HepG2 (cell line): Measurements from ENCODE around the gene VARS1. TPM values are rescaled to one million over a fixed set of nuclear protein-coding genes. Genes with fewer than 3 reads are reported as not detected.

ENCODE experiments used
- CC2D1A ChIP-seq: sonication (generic); formaldehyde crosslinking; IDR thresholded peaks from 2 replicates; pipeline ENCODE4 v1.8.1; 2023; ENCODE audit warnings: mild to moderate bottlenecking, missing genetic modification reagents
- CREM ChIP-seq, 2 experiments: sonication (generic) in 1 of 2; formaldehyde crosslinking in 1 of 2; IDR thresholded peaks; 2 replicates each; pipeline versions ENCODE4 v1.4.0 to v1.6.1; 2016 to 2020; ENCODE audit warnings: antibody characterized with exemption in 1 of 2, mild to moderate bottlenecking in 1 of 2, missing genetic modification reagents in 1 of 2
- HHEX ChIP-seq: IDR thresholded peaks from 2 replicates; pipeline ENCODE4 v1.6.1; 2016; ENCODE audit warnings: control low read depth
- HNRNPH1 ChIP-seq: fragments of 200-400 bp; formaldehyde crosslinking; optimal IDR thresholded peaks from 2 replicates; pipeline ENCODE3; 2017; ENCODE audit warnings: mild to moderate bottlenecking, low read depth, low read length
- HNRNPK ChIP-seq: fragments of 200-400 bp; formaldehyde crosslinking; IDR thresholded peaks from 2 replicates; pipeline ENCODE4 v1.6.1; 2018; ENCODE audit warnings: low read length, low read depth, moderate library complexity, mild to moderate bottlenecking; ENCODE audit not compliant: poor library complexity, severe bottlenecking
- KLF9 ChIP-seq: IDR thresholded peaks from 2 replicates; pipeline ENCODE4 v1.6.1; 2016; ENCODE audit warnings: low read depth
- LRRFIP1 ChIP-seq: sonication (generic); formaldehyde crosslinking; conservative IDR thresholded peaks from 2 replicates; pipeline ENCODE4 v1.4.0; 2020; ENCODE audit warnings: missing genetic modification reagents
- NR2F6 ChIP-seq, 2 experiments: IDR thresholded peaks; 2 replicates each; pipeline ENCODE4 v1.6.1; 2016; ENCODE audit warnings: antibody characterized with exemption in 1 of 2, mild to moderate bottlenecking in 1 of 2
- RARA ChIP-seq: IDR thresholded peaks from 2 replicates; pipeline ENCODE4 v1.6.1; 2016; ENCODE audit warnings: missing genetic modification reagents, missing compliant biosample characterization
- REXO4 ChIP-seq: sonication (generic); formaldehyde crosslinking; IDR thresholded peaks from 2 replicates; pipeline ENCODE4 v1.8.0; 2022; ENCODE audit warnings: missing genetic modification reagents, mild to moderate bottlenecking, borderline replicate concordance
- TGIF2 ChIP-seq: IDR thresholded peaks from 2 replicates; pipeline ENCODE4 v1.6.1; 2016; ENCODE audit warnings: control low read depth, missing compliant biosample characterization
- ZBTB20 ChIP-seq: sonication (generic); formaldehyde crosslinking; IDR thresholded peaks from 2 replicates; pipeline ENCODE4 v1.8.1; 2023; ENCODE audit warnings: missing genetic modification reagents, low read depth, mild to moderate bottlenecking, borderline replicate concordance
- ZHX2 ChIP-seq, 2 experiments: sonication (generic) in 1 of 2; formaldehyde crosslinking in 1 of 2; IDR thresholded peaks; 2 replicates each; pipeline versions ENCODE4 v1.6.1 to v1.9.0; 2014 to 2022; ENCODE audit warnings: antibody characterized with exemption in 1 of 2, borderline replicate concordance in 1 of 2, inconsistent platforms in 1 of 2, low read depth in 1 of 2, missing genetic modification reagents in 1 of 2
- ZNF451 ChIP-seq: sonication (generic); formaldehyde crosslinking; IDR thresholded peaks from 2 replicates; pipeline ENCODE4 v1.5.0; 2020; ENCODE audit warnings: mild to moderate bottlenecking, missing genetic modification reagents
- ZNF576 ChIP-seq: sonication (generic); formaldehyde crosslinking; IDR thresholded peaks from 2 replicates; pipeline ENCODE4 v1.4.0; 2020; ENCODE audit warnings: mild to moderate bottlenecking, missing genetic modification reagents
- ZNF7 ChIP-seq: IDR thresholded peaks from 2 replicates; pipeline ENCODE4 v1.6.1; 2016; ENCODE audit warnings: missing biosample characterization, missing genetic modification reagents
- ZNF777 ChIP-seq: sonication (generic); formaldehyde crosslinking; IDR thresholded peaks from 2 replicates; pipeline ENCODE4 v1.4.0; 2020; ENCODE audit warnings: missing genetic modification reagents
- polyA plus RNA-seq, 8 experiments: library from polyadenylated mRNA; depleted of rRNA in 3 of 8; stranded (reverse) in 7 of 8; unstranded in 1 of 8; fragments of >200 nt; fragmentation: Illumina TruSeq in 4 of 8; extraction: Trizol in 4 of 8; gene quantifications; 2 replicates each; pipeline versions ENCODE4 v1.2.1 to v1.2.3, GENCODE V29; 2011 to 2016; ENCODE audit warnings: low read depth in 4 of 8, missing spikeins in 1 of 8, mixed read lengths in 1 of 8; ENCODE audit not compliant: insufficient read depth in 1 of 8
- total RNA-seq, 5 experiments: library from RNA; depleted of rRNA; stranded (reverse); fragments of >200 nt; fragmentation: Illumina TruSeq; extraction: Trizol; gene quantifications; 2 replicates each; pipeline ENCODE4 v1.2.3, GENCODE V29; 2016; ENCODE audit warnings: low read depth in 1 of 5
- TF ChIP-seq, protein P1 (sequence below): sonication (generic); formaldehyde crosslinking; IDR thresholded peaks from 2 replicates; pipeline ENCODE4 v1.9.0; 2022; ENCODE audit warnings: missing genetic modification reagents, mild to moderate bottlenecking, borderline replicate concordance

The VARS1 gene
- total and polyA plus RNA-seq, 2 of the 13 experiments (the other 11 are each of a cell fraction or from before 2014, with no cell fraction given), result 14.7 to 56.1 TPM

- TF ChIP-seq ZHX2 (IDR thresholded peaks at IDR 0.05; ENCODE audit: low read depth) (no peak), ZHX2 (CRISPR knock-in tag; IDR thresholded peaks at IDR 0.05; ENCODE audit: borderline replicate concordance) (0 out of 2 replicates have a peak, but pooled peaks have one; percentile 16), REXO4 (no peak), KLF9 (CRISPR knock-in tag) (no peak), ZNF576 (CRISPR knock-in tag) (no peak), ZNF451 (no peak), NR2F6 (IDR thresholded peaks at IDR 0.05) (0 out of 2 replicates have a peak, but pooled peaks have one; percentile 13), NR2F6 (CRISPR knock-in tag; IDR thresholded peaks at IDR 0.05) (no peak), ZNF7 (CRISPR knock-in tag) (0 out of 2 replicates have a peak, but pooled peaks have one; percentile 27), RARA (CRISPR knock-in tag) (no peak), CREM (IDR thresholded peaks at IDR 0.05) (no peak), CREM (CRISPR knock-in tag; IDR thresholded peaks at IDR 0.05) (no peak), ZBTB20 (peak; percentile 50; the same call in 1 of the 2 replicates), CC2D1A (CRISPR knock-in tag) (no peak), LRRFIP1 (CRISPR knock-in tag) (no peak), HNRNPH1 (no peak), ZNF777 (CRISPR knock-in tag) (no peak), TGIF2 (no peak), HNRNPK (no peak), HHEX (no peak)
- TF ChIP-seq, protein P1, sequence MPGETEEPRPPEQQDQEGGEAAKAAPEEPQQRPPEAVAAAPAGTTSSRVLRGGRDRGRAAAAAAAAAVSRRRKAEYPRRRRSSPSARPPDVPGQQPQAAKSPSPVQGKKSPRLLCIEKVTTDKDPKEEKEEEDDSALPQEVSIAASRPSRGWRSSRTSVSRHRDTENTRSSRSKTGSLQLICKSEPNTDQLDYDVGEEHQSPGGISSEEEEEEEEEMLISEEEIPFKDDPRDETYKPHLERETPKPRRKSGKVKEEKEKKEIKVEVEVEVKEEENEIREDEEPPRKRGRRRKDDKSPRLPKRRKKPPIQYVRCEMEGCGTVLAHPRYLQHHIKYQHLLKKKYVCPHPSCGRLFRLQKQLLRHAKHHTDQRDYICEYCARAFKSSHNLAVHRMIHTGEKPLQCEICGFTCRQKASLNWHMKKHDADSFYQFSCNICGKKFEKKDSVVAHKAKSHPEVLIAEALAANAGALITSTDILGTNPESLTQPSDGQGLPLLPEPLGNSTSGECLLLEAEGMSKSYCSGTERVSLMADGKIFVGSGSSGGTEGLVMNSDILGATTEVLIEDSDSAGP (CRISPR knock-in tag), result no peak
Measured at GRCh38 chr6:31819871-31820299, 24.3 kb upstream of the VARS1 start (continued).
